C4-2B (cell line): ENCODE data around the gene YPEL1.

Source experiments
- CTCF ChIP-seq: fragments of 450-650 bp; conservative IDR thresholded peaks from 2 replicates; pipeline ENCODE4 v1.5.1; 2017; ENCODE audit warnings: mild to moderate bottlenecking
- ZFX ChIP-seq: fragments of 450-650 bp; IDR thresholded peaks from 2 replicates; pipeline ENCODE4 v1.6.1; 2017

DNA sequence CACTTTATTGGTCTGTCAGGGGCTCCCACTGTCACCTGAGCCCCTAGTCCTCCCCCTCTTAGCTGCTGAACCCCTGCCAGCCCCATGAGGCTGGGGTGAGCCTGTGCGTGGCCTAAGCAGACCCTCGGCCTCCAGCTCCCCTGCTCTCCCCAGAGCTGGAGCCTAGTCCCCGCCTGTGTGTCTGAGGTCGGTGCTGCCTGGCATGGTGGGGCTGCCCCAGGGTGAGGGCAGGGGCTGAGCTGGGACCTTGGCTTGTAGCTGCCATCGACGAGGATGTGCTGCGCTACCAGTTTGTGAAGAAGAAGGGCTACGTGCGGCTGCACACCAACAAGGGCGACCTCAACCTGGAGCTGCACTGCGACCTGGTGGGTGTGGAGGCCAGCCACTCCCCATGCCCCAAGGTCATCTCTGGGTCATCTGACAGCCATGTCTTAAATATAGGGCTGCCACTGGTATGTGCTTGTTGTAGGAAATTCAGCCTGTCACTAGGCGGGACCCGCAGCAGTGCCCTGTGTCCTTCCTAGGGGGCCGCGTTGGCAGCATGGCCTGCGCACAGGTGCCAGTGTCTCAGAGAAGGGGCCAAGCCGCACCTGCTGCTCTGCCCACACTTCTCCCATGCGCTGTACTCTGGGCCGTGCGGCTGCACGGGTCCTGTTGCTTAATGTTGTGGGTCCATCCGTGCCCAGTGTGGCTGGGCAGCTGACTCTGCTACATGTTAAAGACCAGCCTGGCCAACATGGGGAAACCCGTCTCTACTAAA lies 48.8 kb downstream of the YPEL1 start:
- TF ChIP-seq CTCF: no peak
- no peak for TF ChIP-seq ZFX
